GM12878 (cell line): ENCODE measurements around the gene WWOX. TPM values are rescaled to one million over a fixed set of nuclear protein-coding genes. Genes with fewer than 3 reads are reported as not detected.

Source experiments
- ATAC-seq: fragments of 200-7000 bp; cut with Tn5 transposase; 3 replicates; pipeline ENCODE4 v1.9.1; 2020; ENCODE audit warnings: mild to moderate bottlenecking, moderate library complexity
- BruUV-seq: library from RNA; stranded (reverse); fragments of 400-500 nt; replicated peaks from 2 replicates; lab custom pipeline; 2021; lab: Mats Ljungman, UMichigan
- CTCF ChIA-PET: fragments of 300-600 bp; sonication (Branson Sonifier 250); formaldehyde crosslinking; extraction: SDS; loops from one replicate; lab custom pipeline; 2021; ENCODE audit warnings: inconsistent platforms; lab: Yijun Ruan, JAX
- POLR2A ChIA-PET: fragments of 350-600 bp; formaldehyde crosslinking; extraction: SDS; loops from one replicate; lab custom pipeline; 2021; ENCODE audit warnings: inconsistent platforms; lab: Charles Lee
- RAD21 ChIA-PET: fragments of 300-600 bp; sonication (Branson Sonifier 250); formaldehyde crosslinking; loops from one replicate; lab custom pipeline; 2023; ENCODE audit warnings: antibody characterized with exemption; ENCODE audit not compliant: unreplicated experiment; lab: Charles Lee
- SMC1A ChIA-PET: fragments of 300-600 bp; sonication (Branson Sonifier 250); formaldehyde crosslinking; loops from one replicate; lab custom pipeline; 2023; ENCODE audit not compliant: unreplicated experiment, uncharacterized antibody; lab: Charles Lee
- DNase-seq: peaks from one replicate; pipeline ENCODE4 v3.0.0-alpha.2; 2011; ENCODE audit warnings: low read depth, low spot score
- FAIRE-seq: peaks from 3 replicates; lab custom pipeline; 2011; peaks lifted over from hg19 to GRCh38; lab: Jason Lieb, UNC
- H2AFZ ChIP-seq: 2 replicates; pipeline ENCODE4 v1.6.0; 2011; ENCODE audit warnings: low read depth, low read length, control low read depth; ENCODE audit not compliant: control insufficient read depth
- H3K27ac ChIP-seq: 2 replicates; pipeline ENCODE4 v1.5.1; 2011; ENCODE audit warnings: control low read depth; ENCODE audit not compliant: control insufficient read depth, insufficient read depth
- H3K27me3 ChIP-seq, 2 experiments: replicated peaks in 1 of 2; 2 replicates each; pipeline versions ENCODE4 v1.6.0 to v1.6.1; 2011; ENCODE audit warnings: low read length in 1 of 2; ENCODE audit not compliant: control insufficient read depth in 2 of 2, insufficient read depth in 2 of 2
- H3K36me3 ChIP-seq, 2 experiments: 2 replicates each; pipeline ENCODE4 v1.5.1; 2011; ENCODE audit warnings: low read length in 1 of 2; ENCODE audit not compliant: control insufficient read depth in 2 of 2, insufficient read depth in 2 of 2
- H3K4me1 ChIP-seq: 2 replicates; pipeline ENCODE4 v1.6.1; 2011; ENCODE audit warnings: mild to moderate bottlenecking, low read length, moderate library complexity, mixed read lengths; ENCODE audit not compliant: control insufficient read depth, insufficient read depth
- H3K4me2 ChIP-seq: 2 replicates; pipeline ENCODE4 v1.6.0; 2011; ENCODE audit warnings: control low read depth; ENCODE audit not compliant: control insufficient read depth, insufficient read depth
- H3K4me3 ChIP-seq: fragments of 200-600 bp; sonication (generic); 2 replicates; pipeline ENCODE4 v1.5.1; 2016
- H3K79me2 ChIP-seq: 2 replicates; pipeline ENCODE4 v1.6.0; 2011; ENCODE audit warnings: low read length; ENCODE audit not compliant: control insufficient read depth, insufficient read depth
- H3K9ac ChIP-seq: 2 replicates; pipeline ENCODE4 v1.8.0; 2011; ENCODE audit warnings: low read length, control low read depth, mixed read lengths; ENCODE audit not compliant: control insufficient read depth, insufficient read depth
- H3K9me3 ChIP-seq: replicated peaks from 3 replicates; pipeline ENCODE4 v1.5.1; 2011; ENCODE audit warnings: mild to moderate bottlenecking, low read length; ENCODE audit not compliant: control insufficient read depth, insufficient read depth
- H4K20me1 ChIP-seq: 2 replicates; pipeline ENCODE4 v1.6.0; 2011; ENCODE audit not compliant: control insufficient read depth, insufficient read depth
- NFYB ChIP-seq: IDR thresholded peaks from 2 replicates; pipeline ENCODE4 v1.6.1; 2011; ENCODE audit warnings: low read depth, mild to moderate bottlenecking, low read length, improper control_type of control experiment, moderate library complexity; ENCODE audit not compliant: insufficient read depth
- PAX8 ChIP-seq: fragments of 450-650 bp; IDR thresholded peaks from 2 replicates; pipeline ENCODE4 v1.6.1; 2017; ENCODE audit warnings: mild to moderate bottlenecking, moderate library complexity
- RB1 ChIP-seq: fragments of 450-650 bp; formaldehyde crosslinking; IDR thresholded peaks from 2 replicates; pipeline ENCODE4 v1.6.1; 2017; ENCODE audit warnings: mild to moderate bottlenecking, borderline replicate concordance
- RELA ChIP-seq: fragments of 450-650 bp; IDR thresholded peaks from 2 replicates; pipeline ENCODE4 v1.8.0; 2014; ENCODE audit warnings: borderline replicate concordance; ENCODE audit not compliant: partially characterized antibody
- SMARCA5 ChIP-seq: fragments of 450-650 bp; IDR thresholded peaks from 2 replicates; pipeline ENCODE4 v1.6.1; 2017; ENCODE audit warnings: mild to moderate bottlenecking
- SREBF1 ChIP-seq: IDR thresholded peaks from 2 replicates; pipeline ENCODE4 v1.6.1; 2012; ENCODE audit warnings: mild to moderate bottlenecking, low read length
- TARDBP ChIP-seq: IDR thresholded peaks from 2 replicates; pipeline ENCODE4 v1.6.1; 2016; ENCODE audit warnings: borderline replicate concordance
- ZZZ3 ChIP-seq: IDR thresholded peaks from 2 replicates; pipeline ENCODE4 v1.6.1; 2011; ENCODE audit warnings: low read depth; ENCODE audit not compliant: control insufficient read depth, insufficient read length
- WGBS: methylation state at CpG from one replicate; pipeline ENCODE4 v1.1.6; 2016; ENCODE audit warnings: low lambda C conversion rate; ENCODE audit not compliant: insufficient replicate concordance, insufficient coverage; ENCODE audit errors: missing lambda C conversion rate; 5-methylcytosine and 5-hydroxymethylcytosine counted together
- in situ Hi-C: fragments of 300-500 bp; cut with MboI; formaldehyde crosslinking; loops from 9 replicates; pipeline ENCODE4 v1.14.3; 2018; ENCODE audit warnings: mixed read lengths
- intact Hi-C: fragments of 100-400 bp; cut with micrococcal nuclease; formaldehyde crosslinking; loops from one replicate; pipeline ENCODE4 v1.14.2; 2022; ENCODE audit not compliant: unreplicated experiment
- polyA plus RNA-seq, 11 experiments: library from polyadenylated mRNA; depleted of rRNA in 4 of 11; unstranded in 6 of 11; stranded (reverse) in 5 of 11; fragments of >200 nt; fragmentation: Nextera tagmentation in 4 of 11; fragmentation: Illumina TruSeq in 1 of 11; extraction: Ambion mirVana in 4 of 11; extraction: Trizol in 1 of 11; gene quantifications; 1 replicate in 1 of 11; 2 replicates in 10 of 11; pipeline versions ENCODE4 v1.2.1 to v1.2.3, GENCODE V29; 2011 to 2016; ENCODE audit warnings: inconsistent platforms in 2 of 11, missing spikeins in 2 of 11, low read depth in 1 of 11
- total RNA-seq, 4 experiments: library from RNA; depleted of rRNA in 3 of 4; stranded (reverse); fragments of >200 nt in 3 of 4; fragmentation: Illumina TruSeq in 1 of 4; extraction: Trizol in 1 of 4; gene quantifications; 2 replicates each; pipeline versions ENCODE4 v1.2.1 to v1.2.3, GENCODE V29; 2013 to 2021

WWOX gene
- total and polyA plus RNA-seq, 10 of the 15 experiments (the other 5 are each of a cell fraction or from before 2014, with no cell fraction given), result 2.8 to 24.4 (median 17.8) TPM

GRCh38 chr16:78325468-78326352 lies 226.3 kb downstream of the WWOX start:
- H3K36me3 ChIP-seq, result no peaks in the 10 kb centered on the region
- no TSS peak for BruUV-seq
- H4K20me1 ChIP-seq, result no peaks in the 10 kb centered on the region
- RAD21 ChIA-PET, result no interaction called here
- no peak overlapping the region for H2AFZ ChIP-seq
- H3K9me3 ChIP-seq, result no peaks in the 10 kb centered on the region
- TF ChIP-seq RELA (no peak), NFYB (no peak), TARDBP (no peak), SMARCA5 (no peak), SREBF1 (no peak), ZZZ3 (no peak), RB1 (no peak)
- TF ChIP-seq, all 136 proteins: peak for 0
- Histone ChIP-seq H3K4me2 (no peak overlapping the region), H3K27ac (no peak overlapping the region), H3K4me1 (no peaks in the 10 kb centered on the region), H3K9ac (no peak overlapping the region), H3K27me3 (no peaks in the 10 kb centered on the region), H3K4me3 (no peak overlapping the region), H3K79me2 (no peaks in the 10 kb centered on the region)
- in situ Hi-C loops (no loop called here), intact Hi-C loops (no loop called here)
- ATAC-seq, result no peak
- POLR2A ChIA-PET, result no interaction called here
- 61% methylated on average over 6 of the region's 6 CpGs for WGBS
- SMC1A ChIA-PET, result no interaction called here
- no peak for FAIRE-seq
- CTCF ChIA-PET, result no interaction called here
- no peak for DNase-seq

- Histone ChIP-seq H2AFZ (no peak overlapping the region), H3K9me3 (no peaks in the 10 kb centered on the region), H3K27ac (no peak overlapping the region), H3K4me3 (no peak overlapping the region), H3K27me3 (no peaks in the 10 kb centered on the region), H3K4me2 (no peak overlapping the region), H3K4me1 (no peaks in the 10 kb centered on the region), H3K9ac (no peak overlapping the region), H3K79me2 (no peaks in the 10 kb centered on the region), H4K20me1 (no peaks in the 10 kb centered on the region), H3K36me3 (no peaks in the 10 kb centered on the region)
- in situ Hi-C loops (no loop called here), intact Hi-C loops (no loop called here)
- SMC1A ChIA-PET, result no interaction called here
- CTCF ChIA-PET, result no interaction called here
- no peak for TF ChIP-seq PAX8
- POLR2A ChIA-PET, result no interaction called here
- BruUV-seq, result no TSS peak
- no peak for FAIRE-seq
- WGBS, result 88% methylated on average over 3 of the region's 3 CpGs
- no peak for ATAC-seq
- RAD21 ChIA-PET, result no interaction called here
- DNase-seq, result no peak
These were observed 227.3 kb downstream of the WWOX start for GRCh38 chr16:78326731-78327130.
